Sigmoid colon (tissue), 3 donors: Measurements from ENCODE around the gene FAM53A.

Source experiments
- POLR2A ChIP-seq, 2 donors: fragments of 450-650 bp; IDR thresholded peaks; one replicate each; pipeline ENCODE4 v1.6.1; 2016; ENCODE audit warnings: antibody characterized with exemption in 2 of 2, mild to moderate bottlenecking in 2 of 2, moderate library complexity in 2 of 2
- TF ChIP-seq, protein P1 (sequence below), 4 experiments: fragments of 450-650 bp in 3 of 4; fragments of 200-600 bp in 1 of 4; IDR thresholded peaks; one replicate each; pipeline ENCODE4 v1.5.1; 2016 to 2019; ENCODE audit warnings: antibody characterized with exemption in 4 of 4, mild to moderate bottlenecking in 3 of 4, moderate library complexity in 2 of 4

DNA sequence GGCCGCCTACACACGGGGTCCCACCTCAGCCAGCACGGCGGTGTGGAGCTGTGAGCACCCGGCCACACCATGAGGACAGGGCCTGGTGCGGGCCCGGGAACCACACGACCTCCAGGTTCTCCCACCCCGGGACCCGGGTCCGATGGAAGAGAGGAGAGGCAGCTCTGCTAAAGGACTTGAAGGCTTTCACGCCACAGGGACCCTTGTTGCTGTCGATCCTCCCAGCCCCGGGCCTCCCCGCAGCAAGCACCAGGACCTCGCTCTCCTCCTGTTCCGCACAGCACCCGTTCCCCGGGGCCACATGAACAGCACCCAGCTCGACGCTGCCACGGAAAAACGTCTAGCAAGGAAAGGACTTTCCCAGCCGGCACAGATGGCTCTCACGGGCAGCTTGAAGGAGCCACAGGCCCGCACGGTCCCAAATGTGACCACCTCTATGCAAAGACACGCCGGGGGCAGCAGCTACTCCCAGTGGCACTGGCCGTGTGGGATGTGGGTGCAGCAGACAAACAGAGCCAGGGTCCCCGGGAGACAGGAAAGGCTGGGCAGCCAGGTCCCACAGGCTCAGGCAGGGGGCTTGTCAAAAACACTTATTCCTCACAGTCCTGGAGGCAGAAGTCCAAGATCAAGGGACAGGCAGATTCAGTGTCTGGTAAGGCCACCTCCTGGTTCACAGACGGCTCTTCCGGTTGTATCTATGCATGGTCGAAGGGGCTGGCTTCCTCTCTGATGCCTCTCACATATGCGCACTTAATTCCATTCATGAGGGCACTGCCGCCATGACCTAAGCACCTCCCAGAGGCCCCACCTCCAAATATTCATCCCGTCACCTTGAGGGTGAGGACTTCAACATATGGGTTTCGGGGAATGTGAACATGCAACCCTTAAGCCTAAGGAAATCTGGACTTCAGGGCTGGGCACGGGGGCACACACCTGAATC, 24.7 kb downstream of the FAM53A start:
- TF ChIP-seq POLR2A (IDR thresholded peaks at IDR 0.05) = no peak
- TF ChIP-seq, protein P1, sequence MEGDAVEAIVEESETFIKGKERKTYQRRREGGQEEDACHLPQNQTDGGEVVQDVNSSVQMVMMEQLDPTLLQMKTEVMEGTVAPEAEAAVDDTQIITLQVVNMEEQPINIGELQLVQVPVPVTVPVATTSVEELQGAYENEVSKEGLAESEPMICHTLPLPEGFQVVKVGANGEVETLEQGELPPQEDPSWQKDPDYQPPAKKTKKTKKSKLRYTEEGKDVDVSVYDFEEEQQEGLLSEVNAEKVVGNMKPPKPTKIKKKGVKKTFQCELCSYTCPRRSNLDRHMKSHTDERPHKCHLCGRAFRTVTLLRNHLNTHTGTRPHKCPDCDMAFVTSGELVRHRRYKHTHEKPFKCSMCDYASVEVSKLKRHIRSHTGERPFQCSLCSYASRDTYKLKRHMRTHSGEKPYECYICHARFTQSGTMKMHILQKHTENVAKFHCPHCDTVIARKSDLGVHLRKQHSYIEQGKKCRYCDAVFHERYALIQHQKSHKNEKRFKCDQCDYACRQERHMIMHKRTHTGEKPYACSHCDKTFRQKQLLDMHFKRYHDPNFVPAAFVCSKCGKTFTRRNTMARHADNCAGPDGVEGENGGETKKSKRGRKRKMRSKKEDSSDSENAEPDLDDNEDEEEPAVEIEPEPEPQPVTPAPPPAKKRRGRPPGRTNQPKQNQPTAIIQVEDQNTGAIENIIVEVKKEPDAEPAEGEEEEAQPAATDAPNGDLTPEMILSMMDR (IDR thresholded peaks at IDR 0.05) = no peak
